H1 (cell line): Measurements from ENCODE around the gene ENPP3. TPM values are rescaled to one million over a fixed set of nuclear protein-coding genes. Genes with fewer than 3 reads are reported as not detected.

Experiments used
- CTCF ChIA-PET: fragments of 300-600 bp; sonication (Branson Sonifier 250); formaldehyde crosslinking; loops from one replicate; lab custom pipeline; 2021; ENCODE audit not compliant: partially characterized antibody; lab: Charles Lee
- POLR2A ChIA-PET: fragments of 300-600 bp; sonication (Branson Sonifier 250); formaldehyde crosslinking; loops from one replicate; lab custom pipeline; 2021; ENCODE audit warnings: inconsistent platforms; ENCODE audit not compliant: partially characterized antibody; lab: Charles Lee
- DNase-seq, 2 experiments: peaks; one replicate each; pipeline versions ENCODE4 v3.0.0 to v3.0.0-alpha.2; 2010 to 2022; ENCODE audit warnings: low spot score in 2 of 2, low read depth in 1 of 2, mixed read lengths in 1 of 2
- FAIRE-seq: peaks from 2 replicates; lab custom pipeline; 2011; peaks lifted over from hg19 to GRCh38; lab: Jason Lieb, UNC
- H2AFZ ChIP-seq: 2 replicates; pipeline ENCODE4 v1.8.1; 2012; ENCODE audit warnings: low read length, inconsistent platforms
- H2AK5ac ChIP-seq: 2 replicates; pipeline ENCODE4 v1.6.1; 2013; ENCODE audit warnings: low read depth, low read length
- H2BK120ac ChIP-seq: replicated peaks from 2 replicates; pipeline ENCODE3; 2013; ENCODE audit warnings: low read depth, low read length, inconsistent platforms
- H2BK12ac ChIP-seq: 2 replicates; pipeline ENCODE4 v1.6.1; 2013; ENCODE audit warnings: low read depth, low read length
- H2BK15ac ChIP-seq: 2 replicates; pipeline ENCODE4 v1.6.1; 2013; ENCODE audit warnings: low read length
- H2BK20ac ChIP-seq: 2 replicates; pipeline ENCODE4 v1.6.1; 2013; ENCODE audit warnings: low read length
- H2BK5ac ChIP-seq: 2 replicates; pipeline ENCODE4 v1.6.1; 2013; ENCODE audit warnings: low read depth, low read length
- H3K14ac ChIP-seq: 2 replicates; pipeline ENCODE4 v1.6.1; 2013; ENCODE audit warnings: inconsistent platforms; ENCODE audit not compliant: insufficient read length
- H3K18ac ChIP-seq: 2 replicates; pipeline ENCODE4 v1.6.1; 2013; ENCODE audit warnings: low read length; ENCODE audit errors: extremely low read depth
- H3K23ac ChIP-seq: 2 replicates; pipeline ENCODE4 v1.6.1; 2013; ENCODE audit warnings: inconsistent platforms; ENCODE audit not compliant: insufficient read length
- H3K23me2 ChIP-seq: 2 replicates; pipeline ENCODE4 v1.6.1; 2013; ENCODE audit warnings: low read depth, low read length
- H3K27ac ChIP-seq: 2 replicates; pipeline ENCODE4 v1.6.1; 2011; ENCODE audit warnings: low read depth, low read length, inconsistent platforms
- H3K27me3 ChIP-seq, 4 experiments: replicated peaks in 1 of 4; 1 replicate in 1 of 4; 2 replicates in 3 of 4; pipeline versions ENCODE4 v1.6.1 to v1.8.1; 2011 to 2013; ENCODE audit warnings: low read length in 3 of 4, mild to moderate bottlenecking in 3 of 4, inconsistent platforms in 2 of 4, mixed read lengths in 2 of 4, moderate library complexity in 1 of 4; ENCODE audit not compliant: control insufficient read depth in 3 of 4, insufficient read depth in 3 of 4; ENCODE audit errors: extremely low read depth in 1 of 4
- H3K36me3 ChIP-seq, 4 experiments: 2 replicates each; pipeline versions ENCODE4 v1.6.1 to v1.8.1; 2011 to 2013; ENCODE audit warnings: mild to moderate bottlenecking in 4 of 4, low read length in 3 of 4, moderate library complexity in 2 of 4, control low read depth in 1 of 4, inconsistent platforms in 1 of 4; ENCODE audit not compliant: insufficient read depth in 4 of 4, control insufficient read depth in 2 of 4
- H3K4ac ChIP-seq: replicated peaks from 2 replicates; pipeline ENCODE3; 2013; ENCODE audit warnings: low read length, low read depth, mixed read lengths, inconsistent platforms; ENCODE audit not compliant: insufficient read length
- H3K4me1 ChIP-seq, 4 experiments: replicated peaks in 1 of 4; 1 replicate in 1 of 4; 2 replicates in 3 of 4; pipeline versions ENCODE4 v1.6.1 to v1.8.1; 2011 to 2013; ENCODE audit warnings: low read length in 3 of 4, inconsistent platforms in 2 of 4, mixed read lengths in 1 of 4; ENCODE audit not compliant: insufficient read depth in 4 of 4, control insufficient read depth in 3 of 4
- H3K4me2 ChIP-seq, 2 experiments: 2 replicates each; pipeline versions ENCODE4 v1.6.1 to v1.8.1; 2011 to 2013; ENCODE audit warnings: low read depth in 2 of 2, low read length in 2 of 2, control low read depth in 1 of 2, inconsistent platforms in 1 of 2, mild to moderate bottlenecking in 1 of 2; ENCODE audit not compliant: insufficient read depth in 1 of 2
- H3K4me3 ChIP-seq, 4 experiments: fragments of 200-600, 300-600 bp in 1 of 4; sonication (generic), shearing (Covaris generic), sonication (Bioruptor Twin) in 1 of 4; 2 replicates each; pipeline versions ENCODE4 v1.5.1 to v1.8.1; 2011 to 2016; ENCODE audit warnings: low read length in 4 of 4, low read depth in 3 of 4, control low read depth in 2 of 4, inconsistent platforms in 2 of 4, mild to moderate bottlenecking in 2 of 4, mixed read lengths in 1 of 4, moderate library complexity in 1 of 4; ENCODE audit not compliant: insufficient read depth in 2 of 4; ENCODE audit errors: extremely low read depth in 1 of 4
- H3K56ac ChIP-seq: replicated peaks from 2 replicates; pipeline ENCODE3; 2013; ENCODE audit warnings: low read depth, mild to moderate bottlenecking, mixed read lengths, low read length, inconsistent platforms; ENCODE audit not compliant: insufficient read length
- H3K79me1 ChIP-seq: 2 replicates; pipeline ENCODE4 v1.6.1; 2013; ENCODE audit warnings: low read depth, low read length, control low read depth
- H3K79me2 ChIP-seq, 2 experiments: 2 replicates each; pipeline versions ENCODE4 v1.6.1 to v1.8.1; 2012 to 2013; ENCODE audit warnings: low read length in 2 of 2, mild to moderate bottlenecking in 2 of 2, inconsistent platforms in 1 of 2; ENCODE audit not compliant: insufficient read depth in 2 of 2, control insufficient read depth in 1 of 2
- H3K9ac ChIP-seq, 4 experiments: replicated peaks in 1 of 4; 1 replicate in 1 of 4; 2 replicates in 3 of 4; pipeline versions ENCODE4 v1.6.1 to v1.8.1; 2011 to 2013; ENCODE audit warnings: low read depth in 3 of 4, low read length in 3 of 4, control low read depth in 2 of 4, mild to moderate bottlenecking in 2 of 4, moderate library complexity in 2 of 4, inconsistent platforms in 1 of 4; ENCODE audit errors: extremely low read depth in 1 of 4
- H3K9me3 ChIP-seq, 2 experiments: 2 replicates each; pipeline versions ENCODE4 v1.6.1 to v1.8.1; 2012 to 2013; ENCODE audit warnings: mild to moderate bottlenecking in 2 of 2, moderate library complexity in 2 of 2, control low read depth in 1 of 2, inconsistent platforms in 1 of 2, low read depth in 1 of 2, low read length in 1 of 2, mixed read lengths in 1 of 2; ENCODE audit not compliant: insufficient read depth in 2 of 2
- H4K20me1 ChIP-seq, 2 experiments: replicated peaks in 1 of 2; 2 replicates each; pipeline versions ENCODE3 to v1.8.1; 2011 to 2013; ENCODE audit warnings: inconsistent platforms in 2 of 2, low read length in 2 of 2, mild to moderate bottlenecking in 1 of 2; ENCODE audit not compliant: insufficient read depth in 2 of 2, control insufficient read depth in 1 of 2
- H4K5ac ChIP-seq: 2 replicates; pipeline ENCODE4 v1.6.1; 2013; ENCODE audit warnings: low read length, low read depth, mixed read lengths, inconsistent platforms; ENCODE audit not compliant: insufficient read length
- H4K8ac ChIP-seq: 2 replicates; pipeline ENCODE4 v1.8.0; 2013; ENCODE audit warnings: mild to moderate bottlenecking, moderate library complexity, low read length, inconsistent platforms; ENCODE audit not compliant: insufficient read depth; ENCODE audit errors: extremely low read depth
- H4K91ac ChIP-seq: replicated peaks from 2 replicates; pipeline ENCODE3; 2013; ENCODE audit warnings: low read length, mixed read lengths, inconsistent platforms; ENCODE audit not compliant: insufficient read length
- BACH1 ChIP-seq: IDR thresholded peaks from 2 replicates; pipeline ENCODE4 v1.6.1; 2012; ENCODE audit warnings: low read length, improper control_type of control experiment
- CEBPB ChIP-seq: IDR thresholded peaks from 2 replicates; pipeline ENCODE4 v1.6.1; 2012; ENCODE audit warnings: low read depth, low read length
- EP300 ChIP-seq, 2 experiments: IDR thresholded peaks; 1 replicate in 1 of 2; 2 replicates in 1 of 2; pipeline ENCODE4 v1.6.1; 2011 to 2012; ENCODE audit warnings: low read depth in 2 of 2, low read length in 2 of 2, mild to moderate bottlenecking in 2 of 2, borderline replicate concordance in 1 of 2, inconsistent platforms in 1 of 2, moderate library complexity in 1 of 2
- KDM1A ChIP-seq: fragments of 200-600, 300-600 bp; sonication (generic); IDR thresholded peaks from 2 replicates; pipeline ENCODE4 v1.7.1; 2016; ENCODE audit warnings: mild to moderate bottlenecking, low read length, borderline replicate concordance
- POLR2A ChIP-seq, 2 experiments: IDR thresholded peaks; 1 replicate in 1 of 2; 2 replicates in 1 of 2; pipeline ENCODE4 v1.6.1; 2011; ENCODE audit warnings: low read depth in 2 of 2, low read length in 2 of 2, mild to moderate bottlenecking in 2 of 2; ENCODE audit errors: control extremely low read depth in 1 of 2
- RAD21 ChIP-seq, 2 experiments: IDR thresholded peaks in 1 of 2; conservative IDR thresholded peaks in 1 of 2; 2 replicates each; pipeline ENCODE4 v1.6.1; 2011; ENCODE audit warnings: low read depth in 2 of 2, low read length in 2 of 2, improper control_type of control experiment in 1 of 2, inconsistent platforms in 1 of 2, mild to moderate bottlenecking in 1 of 2, moderate library complexity in 1 of 2
- RFX5 ChIP-seq: IDR thresholded peaks from 2 replicates; pipeline ENCODE4 v1.6.1; 2011; ENCODE audit warnings: low read depth, low read length, improper control_type of control experiment, borderline replicate concordance
- RNF2 ChIP-seq: fragments of 200-900, 300-1000 bp; sonication (generic); IDR thresholded peaks from 2 replicates; pipeline ENCODE4 v1.7.1; 2016; ENCODE audit warnings: borderline replicate concordance, low read depth, mild to moderate bottlenecking, antibody characterized with exemption, low read length; ENCODE audit not compliant: poor library complexity, severe bottlenecking; ENCODE audit errors: missing control alignments
- SUZ12 ChIP-seq: fragments of 200-600 bp; sonication (generic); IDR thresholded peaks from 2 replicates; pipeline ENCODE4 v1.6.1; 2012; ENCODE audit warnings: mild to moderate bottlenecking, inconsistent platforms, low read length, moderate library complexity, mixed read lengths
- TAF1 ChIP-seq: IDR thresholded peaks from 2 replicates; pipeline ENCODE4 v1.6.1; 2011; ENCODE audit warnings: mild to moderate bottlenecking, low read depth, low read length
- TAF7 ChIP-seq: optimal IDR thresholded peaks from 2 replicates; pipeline ENCODE3; 2011; ENCODE audit warnings: low read depth, mild to moderate bottlenecking, inconsistent platforms, low read length, moderate library complexity, borderline replicate concordance
- whole genome bisulfite sequencing, 2 experiments: shearing (Covaris generic) in 1 of 2; methylation state at CpG; one replicate each; pipeline versions ENCODE4 v1.1.6 to v1.1.7; 2013 to 2015; ENCODE audit warnings: low lambda C conversion rate in 2 of 2, mixed read lengths in 2 of 2, inconsistent platforms in 1 of 2, low coverage in 1 of 2, missing lambda C conversion rate in 1 of 2; ENCODE audit not compliant: insufficient replicate concordance in 2 of 2, insufficient coverage in 1 of 2, insufficient read length in 1 of 2; ENCODE audit errors: extremely low coverage in 1 of 2, missing lambda C conversion rate in 1 of 2; 5-methylcytosine and 5-hydroxymethylcytosine counted together
- polyA plus RNA-seq, 7 experiments: library from polyadenylated mRNA; depleted of rRNA in 3 of 7; stranded (reverse) in 5 of 7; unstranded in 2 of 7; fragments of >200 nt in 5 of 7; fragments of 200-250 nt in 2 of 7; gene quantifications; 1 replicate in 5 of 7; 2 replicates in 1 of 7; 4 replicates in 1 of 7; pipeline versions ENCODE4 v1.2.1 to v1.2.3, GENCODE V29; 2011 to 2013; ENCODE audit warnings: missing spikeins in 2 of 7, mixed read lengths in 2 of 7
- total RNA-seq: library from RNA; stranded (reverse); fragmentation: NEBNext Ultra II Directional; extraction: Animal tissue kit (Norgen Biotek cat#: 25700); gene quantifications from 2 replicates; pipeline ENCODE4 v1.2.1, GENCODE V29; 2021

ENPP3 gene
- total and polyA plus RNA-seq, 2 of the 8 experiments (the other 6 are each of a cell fraction or from before 2014, with no cell fraction given) = 0.11 TPM; not detected in 1

DNA sequence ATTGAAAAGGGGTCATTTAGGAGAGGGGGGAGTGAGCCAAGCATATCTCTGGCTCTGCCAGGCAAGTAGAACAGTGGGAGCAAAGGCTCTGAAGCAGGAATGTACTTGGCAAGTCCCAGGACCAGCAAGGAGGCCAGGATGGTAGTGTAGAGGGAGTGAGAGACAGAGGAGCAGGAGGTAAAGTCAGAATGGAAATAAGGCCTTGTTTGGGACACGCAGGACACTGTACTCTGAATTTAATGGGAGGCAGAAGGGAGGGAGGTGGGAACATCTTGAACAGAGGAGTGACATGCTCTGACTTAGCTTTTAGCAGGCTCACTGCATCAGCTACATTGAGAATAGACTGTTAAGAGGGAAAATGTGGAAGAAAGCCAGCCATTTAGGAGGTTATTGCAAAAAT lies 133.7 kb downstream of the ENPP3 start:
- Histone ChIP-seq H3K36me3 (no peaks in the 10 kb centered on the region), H2BK20ac (no peak overlapping the region), H3K18ac (no peak overlapping the region), H2BK12ac (no peak overlapping the region), H3K4me1 (peaks cover 0 to 4% (median 0%) of the 10 kb centered on the region in 4 experiments; a peak in 1 of 7 replicates), H2BK120ac (no peak overlapping the region), H3K56ac (no peak overlapping the region), H2AK5ac (no peak overlapping the region), H3K27ac (no peak overlapping the region), H3K4me2 (no peak overlapping the region), H4K8ac (no peak overlapping the region), H3K79me2 (no peaks in the 10 kb centered on the region), H3K4me3 (no peak overlapping the region), H4K91ac (no peak overlapping the region), H4K5ac (no peak overlapping the region), H3K4ac (no peak overlapping the region), H3K79me1 (no peaks in the 10 kb centered on the region), H3K9ac (no peak overlapping the region), H2AFZ (no peak overlapping the region), H4K20me1 (no peaks in the 10 kb centered on the region), H3K14ac (no peak overlapping the region), H3K9me3 (no peaks in the 10 kb centered on the region), H3K27me3 (no peaks in the 10 kb centered on the region; a peak in 1 of 7 replicates), H2BK15ac (no peak overlapping the region), H3K23ac (no peak overlapping the region), H3K23me2 (no peaks in the 10 kb centered on the region), H2BK5ac (no peak overlapping the region)
- no peak for TF ChIP-seq BACH1
- TF ChIP-seq RNF2 = no peak
- no peak for TF ChIP-seq RFX5
- TF ChIP-seq CEBPB = no peak
- TF ChIP-seq KDM1A = no peak
- no peak for TF ChIP-seq RAD21 (IDR thresholded peaks at IDR 0.05 in 1 of 2, conservative IDR thresholded peaks at IDR 0.05 in 1 of 2; ENCODE audit: low read depth in 2 of 2, low read length in 2 of 2)
- TF ChIP-seq EP300 (IDR thresholded peaks at IDR 0.05; ENCODE audit: borderline replicate concordance in 1 of 2, low read depth in 2 of 2, low read length in 2 of 2) = no peak
- TF ChIP-seq POLR2A (IDR thresholded peaks at IDR 0.05; ENCODE audit: control extremely low read depth in 1 of 2, low read depth in 2 of 2, low read length in 2 of 2) = no peak
- TF ChIP-seq TAF1 = no peak
- TF ChIP-seq SUZ12 = no peak
- no peak for TF ChIP-seq TAF7
- FAIRE-seq (no peak), DNase-seq (no peak)
- ChIA-PET CTCF (no interaction called here), POLR2A (no interaction called here)
- WGBS, 2 experiments = 92% methylated on average over 1 of the region's 1 CpG; no CpG with 5 or more reads in 1 of the 2 experiments
